ENCODE data around the gene ITPKB.

Gene ITPKB

GRCh38 chr1:226736908-226737818 lies 1.9 kb downstream of the ITPKB start:
- H3K36me3 ChIP-seq (replicated peaks; ENCODE audit: insufficient read depth, low read length): 0 out of 2 replicates have a peak, but pooled peaks cover 4% of the 10 kb centered on the region
- H3K27ac ChIP-seq (ENCODE audit: low read length): peak overlapping the region; percentile 82; the same call in 1 of the 2 replicates

DNA sequence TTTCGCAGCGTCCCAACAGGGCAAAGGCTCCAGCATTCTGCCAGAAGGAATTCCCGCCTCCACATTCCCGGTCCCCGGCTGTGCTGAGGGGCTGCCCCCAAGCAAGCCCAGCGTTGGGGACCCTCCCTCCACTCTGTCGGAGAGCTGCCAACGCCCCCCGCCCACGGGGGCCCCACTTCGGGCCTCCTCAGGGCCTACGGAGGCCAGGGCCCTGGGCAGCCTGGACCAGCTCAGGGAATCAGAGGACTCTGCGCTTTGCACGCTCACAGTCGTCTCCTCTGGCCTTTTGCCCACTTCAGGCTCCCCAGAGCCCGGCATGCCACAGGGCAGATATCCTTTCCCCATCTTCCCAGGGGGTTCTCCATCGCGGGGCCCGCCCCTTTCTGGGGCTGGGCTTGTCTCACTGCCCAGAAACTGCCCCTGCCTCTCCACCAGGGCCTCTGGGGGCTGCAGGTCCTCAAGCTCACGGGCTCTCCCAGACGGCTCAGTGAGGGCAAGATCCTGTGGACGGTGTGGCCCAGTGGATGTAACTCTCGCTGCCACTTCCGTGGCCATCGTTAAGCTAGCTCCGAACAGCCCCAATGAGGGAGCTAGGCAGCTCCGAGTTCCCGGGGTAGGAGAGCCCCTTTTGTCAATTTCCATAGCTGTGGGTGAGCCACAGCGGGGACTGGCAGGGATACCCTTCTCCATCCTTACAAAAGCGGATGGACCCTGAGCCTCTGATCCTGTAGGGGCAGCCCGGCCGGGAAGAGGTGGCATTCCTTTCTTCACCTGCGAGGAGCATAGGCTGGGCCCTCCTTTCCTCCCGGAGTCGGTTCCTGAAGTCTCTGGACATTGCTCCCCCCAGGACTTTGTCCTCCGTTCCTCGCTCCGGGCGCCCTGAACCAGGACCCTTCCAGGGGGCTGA lies 2.8 kb downstream of the ITPKB start:
- TF ChIP-seq EZH2phosphoT487 (IDR thresholded peaks at IDR 0.05; ENCODE audit: low read length): no peak
- TF ChIP-seq, protein P1, sequence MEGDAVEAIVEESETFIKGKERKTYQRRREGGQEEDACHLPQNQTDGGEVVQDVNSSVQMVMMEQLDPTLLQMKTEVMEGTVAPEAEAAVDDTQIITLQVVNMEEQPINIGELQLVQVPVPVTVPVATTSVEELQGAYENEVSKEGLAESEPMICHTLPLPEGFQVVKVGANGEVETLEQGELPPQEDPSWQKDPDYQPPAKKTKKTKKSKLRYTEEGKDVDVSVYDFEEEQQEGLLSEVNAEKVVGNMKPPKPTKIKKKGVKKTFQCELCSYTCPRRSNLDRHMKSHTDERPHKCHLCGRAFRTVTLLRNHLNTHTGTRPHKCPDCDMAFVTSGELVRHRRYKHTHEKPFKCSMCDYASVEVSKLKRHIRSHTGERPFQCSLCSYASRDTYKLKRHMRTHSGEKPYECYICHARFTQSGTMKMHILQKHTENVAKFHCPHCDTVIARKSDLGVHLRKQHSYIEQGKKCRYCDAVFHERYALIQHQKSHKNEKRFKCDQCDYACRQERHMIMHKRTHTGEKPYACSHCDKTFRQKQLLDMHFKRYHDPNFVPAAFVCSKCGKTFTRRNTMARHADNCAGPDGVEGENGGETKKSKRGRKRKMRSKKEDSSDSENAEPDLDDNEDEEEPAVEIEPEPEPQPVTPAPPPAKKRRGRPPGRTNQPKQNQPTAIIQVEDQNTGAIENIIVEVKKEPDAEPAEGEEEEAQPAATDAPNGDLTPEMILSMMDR (IDR thresholded peaks at IDR 0.05; ENCODE audit: low read length): no peak
- no peak for TF ChIP-seq EZH2 (optimal IDR thresholded peaks at IDR 0.05; ENCODE audit: low read depth, low read length)
- Histone ChIP-seq H3K9ac (ENCODE audit: low read length) (no peak overlapping the region), H3K9me2 (replicated peaks; ENCODE audit: insufficient read depth, low read length) (no peaks in the 10 kb centered on the region), H3K27ac (ENCODE audit: low read length) (no peak overlapping the region), H3K79me2 (ENCODE audit: low read length) (peaks cover 76% of the 10 kb centered on the region), H3K4me1 (ENCODE audit: low read length) (peaks cover 56% of the 10 kb centered on the region), H3F3A (ENCODE audit: insufficient read depth, low read length) (peaks cover 24% of the 10 kb centered on the region), H3K4me3 (ENCODE audit: low read length) (peak overlapping the region; percentile 95; the same call in 1 of the 2 replicates), H2AFZ (ENCODE audit: low read length) (no peak overlapping the region), H3K27me3 (replicated peaks; ENCODE audit: insufficient read depth, low read length) (no peaks in the 10 kb centered on the region), H3K36me3 (replicated peaks; ENCODE audit: insufficient read depth, low read length) (peaks cover 7% of the 10 kb centered on the region; the same call in 1 of the 2 replicates), H3K4me2 (ENCODE audit: low read depth, low read length) (peak overlapping the region; percentile 71), H3K9me3 (replicated peaks; ENCODE audit: insufficient read depth, low read length) (no peaks in the 10 kb centered on the region), H4K20me1 (ENCODE audit: insufficient read depth, low read length) (peaks cover 15% of the 10 kb centered on the region; the same call in 1 of the 2 replicates)
- DNase-seq: no peak

More at GRCh38 chr1:226736908-226737818, 1.9 kb downstream of the ITPKB start:
- TF ChIP-seq, protein P1 (IDR thresholded peaks at IDR 0.05; ENCODE audit: low read length): peak; percentile 11; the same call in 1 of the 2 replicates
- TF ChIP-seq EZH2phosphoT487 (IDR thresholded peaks at IDR 0.05; ENCODE audit: low read length): no peak
- Histone ChIP-seq H2AFZ (ENCODE audit: low read length) (peak overlapping the region; percentile 55), H3K4me2 (ENCODE audit: low read depth, low read length) (peak overlapping the region; percentile 71), H3K27me3 (replicated peaks; ENCODE audit: insufficient read depth, low read length) (no peaks in the 10 kb centered on the region), H3K9me2 (replicated peaks; ENCODE audit: insufficient read depth, low read length) (no peaks in the 10 kb centered on the region), H3F3A (ENCODE audit: insufficient read depth, low read length) (peaks cover 24% of the 10 kb centered on the region), H3K79me2 (ENCODE audit: low read length) (peaks cover 67% of the 10 kb centered on the region), H3K9ac (ENCODE audit: low read length) (peak overlapping the region; percentile 88), H4K20me1 (ENCODE audit: insufficient read depth, low read length) (peaks cover 15% of the 10 kb centered on the region; the same call in 1 of the 2 replicates), H3K9me3 (replicated peaks; ENCODE audit: insufficient read depth, low read length) (no peaks in the 10 kb centered on the region), H3K4me1 (ENCODE audit: low read length) (peaks cover 56% of the 10 kb centered on the region), H3K4me3 (ENCODE audit: low read length) (peak overlapping the region; percentile 95)
- peak; percentile 46 for DNase-seq

GRCh38 chr1:226735576-226735975 lies 3.5 kb downstream of the ITPKB start:
- no peak overlapping the region for H3K9ac ChIP-seq (ENCODE audit: low read length)
- H3K4me1 ChIP-seq (ENCODE audit: low read length): peaks cover 52% of the 10 kb centered on the region
- H3F3A ChIP-seq (ENCODE audit: insufficient read depth, low read length): peaks cover 24% of the 10 kb centered on the region
- peak overlapping the region; percentile 71; the same call in 1 of the 2 replicates for H3K4me2 ChIP-seq (ENCODE audit: low read depth, low read length)
- H3K79me2 ChIP-seq (ENCODE audit: low read length): peaks cover 83% of the 10 kb centered on the region
- no peaks in the 10 kb centered on the region for H3K9me3 ChIP-seq (replicated peaks; ENCODE audit: insufficient read depth, low read length)
- DNase-seq: peak; percentile 5
- H3K27me3 ChIP-seq (replicated peaks; ENCODE audit: insufficient read depth, low read length): no peaks in the 10 kb centered on the region
- H3K27ac ChIP-seq (ENCODE audit: low read length): no peak overlapping the region
- H3K9me2 ChIP-seq (replicated peaks; ENCODE audit: insufficient read depth, low read length): no peaks in the 10 kb centered on the region
- TF ChIP-seq EZH2 (optimal IDR thresholded peaks at IDR 0.05; ENCODE audit: low read depth, low read length) (no peak), EZH2phosphoT487 (IDR thresholded peaks at IDR 0.05; ENCODE audit: low read length) (no peak)
- TF ChIP-seq, protein P1 (IDR thresholded peaks at IDR 0.05; ENCODE audit: low read length): no peak
- H2AFZ ChIP-seq (ENCODE audit: low read length): no peak overlapping the region
- H4K20me1 ChIP-seq (ENCODE audit: insufficient read depth, low read length): peaks cover 15% of the 10 kb centered on the region; the same call in 1 of the 2 replicates
- peaks cover 7% of the 10 kb centered on the region; the same call in 1 of the 2 replicates for H3K36me3 ChIP-seq (replicated peaks; ENCODE audit: insufficient read depth, low read length)
- no peak overlapping the region for H3K4me3 ChIP-seq (ENCODE audit: low read length)

Measured in MM.1S (cell line).